ENCODE measurements around the gene SLC2A9.

SLC2A9 gene

DNA sequence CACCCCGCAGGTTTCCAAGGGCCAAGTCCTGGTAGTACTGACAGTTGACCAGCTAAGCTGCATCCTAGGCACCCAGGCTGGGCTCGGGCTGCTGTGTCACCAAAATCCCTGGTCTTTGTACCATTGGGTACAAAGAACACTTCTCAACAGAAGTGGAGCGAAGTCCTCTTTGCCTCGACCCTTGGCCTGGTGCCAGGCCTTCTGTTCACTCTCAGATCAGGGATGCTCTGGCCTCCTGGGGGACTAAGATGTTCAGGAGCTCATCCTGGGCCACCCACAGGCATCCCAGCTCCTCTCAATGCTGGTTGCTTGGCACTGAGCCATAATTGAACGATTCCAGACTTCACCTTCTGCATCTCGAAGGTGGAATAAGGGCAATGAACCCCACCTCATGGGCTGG, 13.8 kb upstream of the SLC2A9 start:
- no peak for ATAC-seq
- TF ChIP-seq, protein P1, sequence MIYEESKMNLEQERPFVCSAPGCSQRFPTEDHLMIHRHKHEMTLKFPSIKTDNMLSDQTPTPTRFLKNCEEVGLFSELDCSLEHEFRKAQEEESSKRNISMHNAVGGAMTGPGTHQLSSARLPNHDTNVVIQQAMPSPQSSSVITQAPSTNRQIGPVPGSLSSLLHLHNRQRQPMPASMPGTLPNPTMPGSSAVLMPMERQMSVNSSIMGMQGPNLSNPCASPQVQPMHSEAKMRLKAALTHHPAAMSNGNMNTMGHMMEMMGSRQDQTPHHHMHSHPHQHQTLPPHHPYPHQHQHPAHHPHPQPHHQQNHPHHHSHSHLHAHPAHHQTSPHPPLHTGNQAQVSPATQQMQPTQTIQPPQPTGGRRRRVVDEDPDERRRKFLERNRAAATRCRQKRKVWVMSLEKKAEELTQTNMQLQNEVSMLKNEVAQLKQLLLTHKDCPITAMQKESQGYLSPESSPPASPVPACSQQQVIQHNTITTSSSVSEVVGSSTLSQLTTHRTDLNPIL (CRISPR knock-in tag; IDR thresholded peaks at IDR 0.05; ENCODE audit: low read depth), result no peak
- TF ChIP-seq ZC3H10 (CRISPR knock-in tag; IDR thresholded peaks at IDR 0.05), result no peak
- no peak for TF ChIP-seq PATZ1 (CRISPR knock-in tag; IDR thresholded peaks at IDR 0.05; ENCODE audit: borderline replicate concordance)
- TF ChIP-seq PPARA (CRISPR knock-in tag; IDR thresholded peaks at IDR 0.05; ENCODE audit: borderline replicate concordance), result no peak
- TF ChIP-seq OSR1 (CRISPR knock-in tag; IDR thresholded peaks at IDR 0.05), result no peak
- no peak for TF ChIP-seq TCF4 (CRISPR knock-in tag; IDR thresholded peaks at IDR 0.05; ENCODE audit: borderline replicate concordance)
- no peak for TF ChIP-seq CSDC2 (CRISPR knock-in tag; IDR thresholded peaks at IDR 0.05)
- no peak for TF ChIP-seq ARNTL (CRISPR knock-in tag; IDR thresholded peaks at IDR 0.05; ENCODE audit: borderline replicate concordance, low read depth)
- TF ChIP-seq ZFP30 (CRISPR knock-in tag; IDR thresholded peaks at IDR 0.05), result no peak
- TF ChIP-seq ZNF565 (CRISPR knock-in tag; conservative IDR thresholded peaks at IDR 0.05; ENCODE audit: low read depth), result no peak
- TF ChIP-seq, protein P2, sequence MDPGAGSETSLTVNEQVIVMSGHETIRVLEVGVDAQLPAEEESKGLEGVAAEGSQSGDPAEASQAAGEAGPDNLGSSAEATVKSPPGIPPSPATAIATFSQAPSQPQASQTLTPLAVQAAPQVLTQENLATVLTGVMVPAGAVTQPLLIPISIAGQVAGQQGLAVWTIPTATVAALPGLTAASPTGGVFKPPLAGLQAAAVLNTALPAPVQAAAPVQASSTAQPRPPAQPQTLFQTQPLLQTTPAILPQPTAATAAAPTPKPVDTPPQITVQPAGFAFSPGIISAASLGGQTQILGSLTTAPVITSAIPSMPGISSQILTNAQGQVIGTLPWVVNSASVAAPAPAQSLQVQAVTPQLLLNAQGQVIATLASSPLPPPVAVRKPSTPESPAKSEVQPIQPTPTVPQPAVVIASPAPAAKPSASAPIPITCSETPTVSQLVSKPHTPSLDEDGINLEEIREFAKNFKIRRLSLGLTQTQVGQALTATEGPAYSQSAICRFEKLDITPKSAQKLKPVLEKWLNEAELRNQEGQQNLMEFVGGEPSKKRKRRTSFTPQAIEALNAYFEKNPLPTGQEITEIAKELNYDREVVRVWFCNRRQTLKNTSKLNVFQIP (CRISPR knock-in tag; IDR thresholded peaks at IDR 0.05; ENCODE audit: borderline replicate concordance, low read depth), result no peak
- TF ChIP-seq ISL1 (CRISPR knock-in tag; IDR thresholded peaks at IDR 0.05), result no peak
- no peak for TF ChIP-seq BACH2 (CRISPR knock-in tag; IDR thresholded peaks at IDR 0.05; ENCODE audit: borderline replicate concordance)

DNA sequence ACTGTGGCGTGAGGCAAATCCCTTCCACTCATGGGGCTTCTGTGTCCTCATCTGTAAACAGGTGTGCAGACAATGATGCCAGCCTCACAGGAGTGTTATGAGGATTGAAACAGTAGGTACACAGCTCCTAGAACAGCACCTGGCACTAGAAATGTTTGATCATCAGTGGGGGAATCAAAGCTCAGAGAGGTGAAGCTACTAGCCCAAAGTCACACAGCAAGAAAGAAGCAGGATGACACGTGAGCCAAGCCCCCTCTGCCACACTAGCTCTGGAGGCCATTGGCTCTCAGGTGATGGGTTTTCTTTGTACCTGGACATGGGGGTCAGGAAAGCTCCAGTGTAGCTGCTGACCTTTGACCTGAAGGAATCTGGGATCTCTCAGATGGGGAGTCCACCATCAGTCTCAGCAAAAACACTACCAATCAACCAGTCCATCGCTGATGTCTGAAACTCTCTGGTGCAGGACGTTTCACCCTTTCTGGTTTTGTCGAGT, 13.4 kb upstream of the SLC2A9 start:
- TF ChIP-seq PATZ1 (CRISPR knock-in tag; IDR thresholded peaks at IDR 0.05; ENCODE audit: borderline replicate concordance) (no peak), ZFP3 (CRISPR knock-in tag; IDR thresholded peaks at IDR 0.05) (no peak), ISL1 (CRISPR knock-in tag; IDR thresholded peaks at IDR 0.05) (no peak), TCF4 (CRISPR knock-in tag; IDR thresholded peaks at IDR 0.05; ENCODE audit: borderline replicate concordance) (no peak)
- TF ChIP-seq, protein P2 (CRISPR knock-in tag; IDR thresholded peaks at IDR 0.05; ENCODE audit: borderline replicate concordance, low read depth), result no peak

DNA sequence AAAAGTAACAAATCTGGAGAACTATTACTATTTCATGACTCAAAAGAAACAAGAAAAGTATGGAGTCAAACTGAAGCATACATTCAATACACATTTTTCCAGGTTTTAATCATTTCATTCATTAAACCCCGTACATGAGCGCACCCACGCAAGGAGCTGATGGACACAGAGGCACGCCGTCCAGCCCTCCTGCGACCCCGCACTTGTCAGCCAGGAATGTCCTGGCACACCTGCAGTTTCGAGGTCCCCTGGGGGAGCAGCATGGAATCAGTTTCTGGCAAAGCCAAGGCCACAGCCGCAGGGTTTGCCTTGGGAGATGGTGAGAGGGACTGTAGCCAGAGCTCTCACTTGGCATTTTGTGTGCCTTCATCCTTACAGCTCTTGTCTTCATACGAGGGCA, 12.8 kb upstream of the SLC2A9 start:
- ATAC-seq, result no peak
- no peak for TF ChIP-seq ISL1 (CRISPR knock-in tag; IDR thresholded peaks at IDR 0.05)
- no peak for TF ChIP-seq OSR1 (CRISPR knock-in tag; IDR thresholded peaks at IDR 0.05)
- no peak for TF ChIP-seq SNAI2 (CRISPR knock-in tag; IDR thresholded peaks at IDR 0.05)
- TF ChIP-seq, protein P2 (CRISPR knock-in tag; IDR thresholded peaks at IDR 0.05; ENCODE audit: borderline replicate concordance, low read depth), result no peak
- no peak for TF ChIP-seq ZNF565 (CRISPR knock-in tag; conservative IDR thresholded peaks at IDR 0.05; ENCODE audit: low read depth)
- TF ChIP-seq PPARA (CRISPR knock-in tag; IDR thresholded peaks at IDR 0.05; ENCODE audit: borderline replicate concordance), result no peak
- no peak for TF ChIP-seq ZC3H10 (CRISPR knock-in tag; IDR thresholded peaks at IDR 0.05)
- TF ChIP-seq ESRRG (CRISPR knock-in tag; IDR thresholded peaks at IDR 0.05), result no peak
- no peak for TF ChIP-seq TCF4 (CRISPR knock-in tag; IDR thresholded peaks at IDR 0.05; ENCODE audit: borderline replicate concordance)
- TF ChIP-seq CSDC2 (CRISPR knock-in tag; IDR thresholded peaks at IDR 0.05), result no peak
- TF ChIP-seq, protein P1 (CRISPR knock-in tag; IDR thresholded peaks at IDR 0.05; ENCODE audit: low read depth), result no peak
- no peak for TF ChIP-seq PATZ1 (CRISPR knock-in tag; IDR thresholded peaks at IDR 0.05; ENCODE audit: borderline replicate concordance)
- TF ChIP-seq ZFP3 (CRISPR knock-in tag; IDR thresholded peaks at IDR 0.05), result no peak
- TF ChIP-seq TOX (CRISPR knock-in tag; IDR thresholded peaks at IDR 0.05; ENCODE audit: borderline replicate concordance), result no peak
- no peak for TF ChIP-seq ZNF8 (CRISPR knock-in tag; IDR thresholded peaks at IDR 0.05)
- TF ChIP-seq GLIS3 (CRISPR knock-in tag; IDR thresholded peaks at IDR 0.05), result no peak
- no peak for TF ChIP-seq ZNF70 (CRISPR knock-in tag; IDR thresholded peaks at IDR 0.05)
- TF ChIP-seq RARB (CRISPR knock-in tag; IDR thresholded peaks at IDR 0.05), result no peak
- no peak for TF ChIP-seq BACH2 (CRISPR knock-in tag; IDR thresholded peaks at IDR 0.05; ENCODE audit: borderline replicate concordance)

More for the DNA sequence above, 13.4 kb upstream of the SLC2A9 start:
- ATAC-seq, result no peak
